Esophagus (tissue), 2 donors: ENCODE data around the gene CHERP. TPM values are rescaled to one million over a fixed set of nuclear protein-coding genes. Genes with fewer than 3 reads are reported as not detected.
"Not testable (repeated sequence)": the region's sequence is repeated elsewhere in the genome, so short reads cannot be mapped to it uniquely, and the experiment has no call there.

Experiments
- H3K27ac ChIP-seq, 2 donors: one replicate each; pipeline ENCODE4 v1.5.1; 2013; ENCODE audit warnings: low read depth in 2 of 2, mild to moderate bottlenecking in 2 of 2, inconsistent platforms in 1 of 2, low read length in 1 of 2, moderate library complexity in 1 of 2
- H3K27me3 ChIP-seq, 2 donors: one replicate each; pipeline ENCODE4 v1.6.1; 2013; ENCODE audit warnings: low read length in 2 of 2, control low read depth in 1 of 2, mild to moderate bottlenecking in 1 of 2; ENCODE audit not compliant: insufficient read depth in 2 of 2, control insufficient read depth in 1 of 2
- H3K36me3 ChIP-seq, 2 donors: one replicate each; pipeline ENCODE4 v1.6.1; 2013; ENCODE audit warnings: low read length in 1 of 2; ENCODE audit not compliant: control insufficient read depth in 2 of 2, insufficient read depth in 2 of 2
- H3K4me1 ChIP-seq, 2 donors: one replicate each; pipeline ENCODE4 v1.6.1; 2013; ENCODE audit warnings: low read length in 1 of 2; ENCODE audit not compliant: control insufficient read depth in 2 of 2, insufficient read depth in 2 of 2
- H3K4me3 ChIP-seq, 2 donors: one replicate each; pipeline ENCODE4 v1.5.1; 2013; ENCODE audit warnings: low read length in 2 of 2, mild to moderate bottlenecking in 2 of 2, low read depth in 1 of 2, moderate library complexity in 1 of 2
- H3K9me3 ChIP-seq, 2 donors: one replicate each; pipeline ENCODE4 v1.6.1; 2013; ENCODE audit warnings: mild to moderate bottlenecking in 2 of 2, low read depth in 1 of 2, low read length in 1 of 2, moderate library complexity in 1 of 2; ENCODE audit not compliant: control insufficient read depth in 2 of 2, insufficient read depth in 1 of 2
- WGBS, 2 donors: extraction: QIAGEN DNeasy Blood & Tissue Kit; methylation state at CpG; one replicate each; pipeline ENCODE4 v1.1.7; 2013; 5-methylcytosine and 5-hydroxymethylcytosine counted together
- polyA plus RNA-seq, 2 donors: library from polyadenylated mRNA; stranded (reverse); fragments of 200-250 nt; gene quantifications; one replicate each; pipeline ENCODE4 v1.2.3, GENCODE V29; 2013
- donor health status: healthy with polysubstance abuse.
- donor health status: Bipolar disorder and iron deficiency.

CHERP gene
- polyA plus RNA-seq, 2 donors = 15.2 to 20.1 TPM

- WGBS, 2 donors = 88 to 89% methylated on average over 11 of the region's 11 CpGs
- Histone ChIP-seq H3K9me3 (no peaks in the 10 kb centered on the region), H3K4me1 (no peaks in the 10 kb centered on the region), H3K4me3 (no peak overlapping the region), H3K36me3 (no peaks in the 10 kb centered on the region), H3K27ac (no peak overlapping the region), H3K27me3 (no peaks in the 10 kb centered on the region)
Observed at GRCh38 chr19:16544473-16545231, 2.4 kb upstream of the CHERP start.

GRCh38 chr19:16543734-16544133 lies 1.5 kb upstream of the CHERP start:
- not testable (repeated sequence) for H3K4me1 ChIP-seq, H3K9me3 ChIP-seq, H3K27me3 ChIP-seq, H3K36me3 ChIP-seq, H3K4me3 ChIP-seq, H3K27ac ChIP-seq
- WGBS, 2 donors = 77 to 80% methylated on average over 6 of the region's 6 CpGs

DNA sequence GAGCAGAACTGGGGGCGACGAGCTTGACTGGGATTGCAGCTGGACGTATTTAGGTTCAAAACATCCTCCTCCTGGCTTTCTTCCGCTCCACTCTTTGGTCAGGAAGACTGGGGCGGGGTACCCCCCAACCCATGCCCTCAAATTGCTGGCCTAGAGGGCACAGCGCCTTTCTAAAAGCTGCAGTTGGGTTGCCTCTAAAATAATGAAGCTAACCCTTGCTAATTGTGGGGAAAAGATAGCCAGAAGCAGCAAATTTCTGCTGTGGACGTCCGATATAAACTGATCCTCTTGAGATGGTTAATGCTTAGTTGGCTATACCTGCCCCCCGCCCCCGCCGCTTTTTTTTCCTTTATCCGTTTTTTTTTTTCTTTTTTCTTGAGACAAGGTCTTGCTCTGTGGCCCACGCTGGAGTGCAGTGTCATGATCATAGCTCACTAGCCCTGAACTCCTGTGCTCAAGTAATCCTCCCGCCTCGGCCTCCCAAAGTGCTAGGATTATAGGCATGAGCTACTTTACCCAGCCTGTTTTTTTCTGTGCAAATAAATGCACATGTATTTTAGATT lies 754 bp upstream of the CHERP start:
- no peaks in the 10 kb centered on the region for H3K27me3 ChIP-seq
- H3K36me3 ChIP-seq = no peaks in the 10 kb centered on the region
- WGBS, 2 donors = 2 to 3% methylated on average over 15 of the region's 15 CpGs
- H3K9me3 ChIP-seq = no peaks in the 10 kb centered on the region
- H3K4me1 ChIP-seq = peaks cover 0 to 3% of the 10 kb centered on the region in 2 donors
- H3K27ac ChIP-seq = peak overlapping the region; percentile 90 to 94
- H3K4me3 ChIP-seq = peak overlapping the region; percentile 89 to 95

DNA sequence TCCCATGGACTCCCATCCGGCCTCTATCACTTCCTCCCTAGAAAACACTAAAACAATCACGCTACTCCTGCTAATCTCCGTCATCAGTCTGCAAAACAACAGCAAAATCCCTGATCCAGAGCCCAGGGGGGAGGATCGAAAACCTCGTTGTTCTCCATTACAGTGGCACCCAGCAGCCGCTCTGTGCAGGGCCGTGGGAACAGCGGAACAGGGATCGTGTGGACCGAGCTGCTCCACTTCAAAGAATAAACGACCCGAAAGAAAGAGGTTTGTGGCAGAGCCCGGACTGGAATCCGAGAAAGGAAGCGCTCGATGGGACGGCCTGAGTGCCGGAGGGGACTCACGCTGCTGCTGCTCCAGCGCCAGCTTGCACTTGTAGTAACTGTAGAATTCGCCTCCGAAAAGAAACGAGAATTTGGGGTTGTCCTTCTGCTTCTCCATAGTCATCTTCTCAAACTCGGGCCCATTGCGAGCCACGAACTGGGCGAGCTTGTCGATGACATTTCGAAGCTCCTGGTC lies 652 bp downstream of the CHERP start:
- WGBS, 2 donors = 0 to 1% methylated on average over 29 of the region's 29 CpGs
- Histone ChIP-seq H3K27me3 (no peaks in the 10 kb centered on the region), H3K4me1 (peaks cover 0 to 3% of the 10 kb centered on the region in 2 donors), H3K4me3 (peak overlapping the region; percentile 89 to 95), H3K36me3 (peaks cover 0 to 8% of the 10 kb centered on the region in 2 donors), H3K9me3 (no peaks in the 10 kb centered on the region), H3K27ac (peak overlapping the region; percentile 66 to 80)

GRCh38 chr19:16540948-16541347 lies 1.3 kb downstream of the CHERP start:
- H3K4me1 ChIP-seq = peaks cover 0 to 3% of the 10 kb centered on the region in 2 donors
- no peak overlapping the region for H3K27ac ChIP-seq

GRCh38 chr19:16537111-16537510 lies 5.1 kb downstream of the CHERP start:
- Histone ChIP-seq H3K9me3 (peaks cover 0 to 4% of the 10 kb centered on the region in 2 donors), H3K36me3 (peaks cover 23 to 36% of the 10 kb centered on the region in 2 donors), H3K4me3 (no peak overlapping the region), H3K27ac (no peak overlapping the region), H3K27me3 (no peaks in the 10 kb centered on the region), H3K4me1 (peaks cover 0 to 3% of the 10 kb centered on the region in 2 donors)
- WGBS, 2 donors = 92% methylated on average over 13 of the region's 13 CpGs

More at GRCh38 chr19:16540948-16541347, 1.3 kb downstream of the CHERP start:
- Histone ChIP-seq H3K36me3 (peaks cover under 1 to 8% of the 10 kb centered on the region in 2 donors), H3K4me3 (peak overlapping the region in 1 of 2 donors; percentile 89), H3K27me3 (no peaks in the 10 kb centered on the region), H3K9me3 (no peaks in the 10 kb centered on the region)
- WGBS, 2 donors = 69 to 82% methylated on average over 12 of the region's 12 CpGs

GRCh38 chr19:16536130-16536529 lies 6.1 kb downstream of the CHERP start:
- peaks cover 32 to 46% of the 10 kb centered on the region in 2 donors for H3K36me3 ChIP-seq
- H3K4me1 ChIP-seq = peaks cover 0 to 3% of the 10 kb centered on the region in 2 donors
- H3K27ac ChIP-seq = no peak overlapping the region
- WGBS, 2 donors = 93 to 95% methylated on average over 9 of the region's 9 CpGs
- peaks cover 0 to 4% of the 10 kb centered on the region in 2 donors for H3K9me3 ChIP-seq
- H3K4me3 ChIP-seq = no peak overlapping the region
- no peaks in the 10 kb centered on the region for H3K27me3 ChIP-seq

- Histone ChIP-seq H3K4me3 (no peak overlapping the region), H3K36me3 (peaks cover 39 to 53% of the 10 kb centered on the region in 2 donors), H3K4me1 (peaks cover 0 to 3% of the 10 kb centered on the region in 2 donors), H3K9me3 (peaks cover 0 to 4% of the 10 kb centered on the region in 2 donors), H3K27me3 (no peaks in the 10 kb centered on the region), H3K27ac (no peak overlapping the region)
- 94 to 95% methylated on average over 18 of the region's 18 CpGs for WGBS, 2 donors
Observed at GRCh38 chr19:16535381-16535780, 6.9 kb downstream of the CHERP start.

- H3K4me3 ChIP-seq = no peak overlapping the region
- H3K4me1 ChIP-seq = no peaks in the 10 kb centered on the region
- no peaks in the 10 kb centered on the region for H3K27me3 ChIP-seq
- WGBS, 2 donors = 91 to 92% methylated on average over 46 to 47 of the region's 47 CpGs
- peaks cover 0 to 4% of the 10 kb centered on the region in 2 donors for H3K9me3 ChIP-seq
- peaks cover 49 to 70% of the 10 kb centered on the region in 2 donors for H3K36me3 ChIP-seq
- no peak overlapping the region for H3K27ac ChIP-seq
Observed at GRCh38 chr19:16532440-16533234, 9.6 kb downstream of the CHERP start.
